Measurements from ENCODE around the gene PLOD1.
A peak's percentile ranks its signal among the peaks of the same experiment; 100 is the strongest.

The PLOD1 gene

DNA sequence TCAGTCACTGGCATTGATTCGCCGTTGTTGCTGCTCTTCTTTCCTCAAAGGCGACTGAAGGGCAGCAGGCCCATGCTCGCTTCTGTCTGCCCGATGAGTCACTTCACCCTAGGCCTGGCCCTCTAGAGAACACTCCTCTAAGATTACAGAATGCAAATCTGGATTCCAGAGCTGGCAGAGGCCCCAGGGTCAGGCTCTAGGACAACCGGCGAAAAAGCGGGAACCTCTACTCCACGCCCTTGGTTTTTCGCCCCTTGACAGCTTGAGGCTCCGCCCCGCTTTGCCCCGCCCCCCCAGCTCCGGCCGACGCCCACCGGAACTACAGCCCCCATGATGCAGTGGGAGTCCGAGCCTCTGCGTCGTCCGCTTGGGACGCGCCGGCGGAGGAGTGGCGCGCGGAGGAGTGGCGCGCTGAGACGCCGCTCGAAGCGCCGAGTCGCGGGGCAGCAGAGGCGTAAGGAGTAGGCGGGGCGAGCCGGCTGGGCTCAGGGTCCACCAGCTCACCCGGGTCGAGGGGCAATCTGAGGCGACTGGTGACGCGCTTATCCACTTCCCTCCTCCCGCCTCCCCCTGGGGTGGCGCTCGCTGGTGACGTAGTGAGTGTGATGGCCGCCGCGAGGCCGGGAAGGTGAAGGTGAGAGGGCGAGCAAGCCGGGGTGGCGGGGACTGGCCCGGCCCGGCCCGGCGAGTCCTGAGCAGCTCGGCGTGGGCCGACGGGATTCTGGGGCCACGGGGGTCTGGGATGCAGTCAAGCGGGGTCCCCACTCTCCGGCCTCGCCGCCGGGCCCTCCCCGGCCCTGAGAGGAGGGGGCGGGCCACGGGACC is 45.5 kb downstream of the PLOD1 start, which contains the start of gene MFN2 (continued):
- TF ChIP-seq TCF7L2 (IDR thresholded peaks at IDR 0.05; ENCODE audit: borderline replicate concordance, low read depth, low read length), result no peak
- TF ChIP-seq ZNF785 (tag by site-specific recombination; IDR thresholded peaks at IDR 0.05), result peak; percentile 75; the same call in 1 of the 2 replicates
- peak; percentile 44; the same call in 1 of the 2 replicates for TF ChIP-seq ZNF561 (tag by site-specific recombination; IDR thresholded peaks at IDR 0.05; ENCODE audit: borderline replicate concordance)
- TF ChIP-seq ZNF514 (tag by site-specific recombination; IDR thresholded peaks at IDR 0.05), result no peak
- TF ChIP-seq ZNF596 (tag by site-specific recombination; IDR thresholded peaks at IDR 0.05), result no peak
- peak; percentile 46; the same call in 1 of the 2 replicates for TF ChIP-seq ZNF394 (tag by site-specific recombination; IDR thresholded peaks at IDR 0.05; ENCODE audit: borderline replicate concordance)
- TF ChIP-seq, protein P1, sequence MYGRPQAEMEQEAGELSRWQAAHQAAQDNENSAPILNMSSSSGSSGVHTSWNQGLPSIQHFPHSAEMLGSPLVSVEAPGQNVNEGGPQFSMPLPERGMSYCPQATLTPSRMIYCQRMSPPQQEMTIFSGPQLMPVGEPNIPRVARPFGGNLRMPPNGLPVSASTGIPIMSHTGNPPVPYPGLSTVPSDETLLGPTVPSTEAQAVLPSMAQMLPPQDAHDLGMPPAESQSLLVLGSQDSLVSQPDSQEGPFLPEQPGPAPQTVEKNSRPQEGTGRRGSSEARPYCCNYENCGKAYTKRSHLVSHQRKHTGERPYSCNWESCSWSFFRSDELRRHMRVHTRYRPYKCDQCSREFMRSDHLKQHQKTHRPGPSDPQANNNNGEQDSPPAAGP (tag by site-specific recombination; IDR thresholded peaks at IDR 0.05), result peak; percentile 77
- TF ChIP-seq, protein P2, sequence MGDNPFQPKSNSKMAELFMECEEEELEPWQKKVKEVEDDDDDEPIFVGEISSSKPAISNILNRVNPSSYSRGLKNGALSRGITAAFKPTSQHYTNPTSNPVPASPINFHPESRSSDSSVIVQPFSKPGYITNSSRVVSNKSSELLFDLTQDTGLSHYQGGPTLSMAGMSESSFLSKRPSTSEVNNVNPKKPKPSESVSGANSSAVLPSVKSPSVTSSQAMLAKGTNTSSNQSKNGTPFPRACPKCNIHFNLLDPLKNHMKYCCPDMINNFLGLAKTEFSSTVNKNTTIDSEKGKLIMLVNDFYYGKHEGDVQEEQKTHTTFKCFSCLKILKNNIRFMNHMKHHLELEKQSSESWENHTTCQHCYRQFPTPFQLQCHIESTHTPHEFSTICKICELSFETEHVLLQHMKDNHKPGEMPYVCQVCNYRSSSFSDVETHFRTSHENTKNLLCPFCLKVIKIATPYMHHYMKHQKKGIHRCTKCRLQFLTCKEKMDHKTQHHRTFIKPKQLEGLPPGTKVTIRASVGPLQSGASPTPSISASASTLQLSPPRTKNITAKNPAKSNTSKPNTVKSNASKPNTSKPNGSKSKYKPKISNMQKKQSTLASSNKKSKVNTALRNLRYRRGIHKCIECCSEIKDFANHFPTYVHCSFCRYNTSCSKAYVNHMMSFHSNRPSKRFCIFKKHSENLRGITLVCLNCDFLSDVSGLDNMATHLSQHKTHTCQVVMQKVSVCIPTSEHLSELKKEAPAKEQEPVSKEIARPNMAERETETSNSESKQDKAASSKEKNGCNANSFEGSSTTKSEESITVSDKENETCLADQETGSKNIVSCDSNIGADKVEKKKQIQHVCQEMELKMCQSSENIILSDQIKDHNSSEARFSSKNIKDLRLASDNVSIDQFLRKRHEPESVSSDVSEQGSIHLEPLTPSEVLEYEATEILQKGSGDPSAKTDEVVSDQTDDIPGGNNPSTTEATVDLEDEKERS (tag by site-specific recombination; IDR thresholded peaks at IDR 0.05), result no peak
- no peak for TF ChIP-seq ZNF510 (tag by site-specific recombination; IDR thresholded peaks at IDR 0.05; ENCODE audit: insufficient replicate concordance)
- no peak for TF ChIP-seq MYNN (tag by site-specific recombination; IDR thresholded peaks at IDR 0.05; ENCODE audit: borderline replicate concordance)
- no peak for TF ChIP-seq HOXA7 (CRISPR knock-in tag; IDR thresholded peaks at IDR 0.05; ENCODE audit: borderline replicate concordance)
- TF ChIP-seq ZNF341 (tag by site-specific recombination; IDR thresholded peaks at IDR 0.05; ENCODE audit: low read depth), result peak; percentile 59; the same call in 1 of the 2 replicates
- no peak for TF ChIP-seq TRIM28 (IDR thresholded peaks at IDR 0.05; ENCODE audit: borderline replicate concordance, low read length)
- TF ChIP-seq, protein P3, sequence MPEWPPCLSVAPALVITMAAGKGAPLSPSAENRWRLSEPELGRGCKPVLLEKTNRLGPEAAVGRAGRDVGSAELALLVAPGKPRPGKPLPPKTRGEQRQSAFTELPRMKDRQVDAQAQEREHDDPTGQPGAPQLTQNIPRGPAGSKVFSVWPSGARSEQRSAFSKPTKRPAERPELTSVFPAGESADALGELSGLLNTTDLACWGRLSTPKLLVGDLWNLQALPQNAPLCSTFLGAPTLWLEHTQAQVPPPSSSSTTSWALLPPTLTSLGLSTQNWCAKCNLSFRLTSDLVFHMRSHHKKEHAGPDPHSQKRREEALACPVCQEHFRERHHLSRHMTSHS (tag by site-specific recombination; IDR thresholded peaks at IDR 0.05), result no peak
- TF ChIP-seq KLF10 (tag by site-specific recombination; IDR thresholded peaks at IDR 0.05), result peak; percentile 93
- TF ChIP-seq, protein P4, sequence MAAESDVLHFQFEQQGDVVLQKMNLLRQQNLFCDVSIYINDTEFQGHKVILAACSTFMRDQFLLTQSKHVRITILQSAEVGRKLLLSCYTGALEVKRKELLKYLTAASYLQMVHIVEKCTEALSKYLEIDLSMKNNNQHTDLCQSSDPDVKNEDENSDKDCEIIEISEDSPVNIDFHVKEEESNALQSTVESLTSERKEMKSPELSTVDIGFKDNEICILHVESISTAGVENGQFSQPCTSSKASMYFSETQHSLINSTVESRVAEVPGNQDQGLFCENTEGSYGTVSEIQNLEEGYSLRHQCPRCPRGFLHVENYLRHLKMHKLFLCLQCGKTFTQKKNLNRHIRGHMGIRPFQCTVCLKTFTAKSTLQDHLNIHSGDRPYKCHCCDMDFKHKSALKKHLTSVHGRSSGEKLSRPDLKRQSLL (tag by site-specific recombination; IDR thresholded peaks at IDR 0.05), result peak; percentile 100
- TF ChIP-seq, protein P5, sequence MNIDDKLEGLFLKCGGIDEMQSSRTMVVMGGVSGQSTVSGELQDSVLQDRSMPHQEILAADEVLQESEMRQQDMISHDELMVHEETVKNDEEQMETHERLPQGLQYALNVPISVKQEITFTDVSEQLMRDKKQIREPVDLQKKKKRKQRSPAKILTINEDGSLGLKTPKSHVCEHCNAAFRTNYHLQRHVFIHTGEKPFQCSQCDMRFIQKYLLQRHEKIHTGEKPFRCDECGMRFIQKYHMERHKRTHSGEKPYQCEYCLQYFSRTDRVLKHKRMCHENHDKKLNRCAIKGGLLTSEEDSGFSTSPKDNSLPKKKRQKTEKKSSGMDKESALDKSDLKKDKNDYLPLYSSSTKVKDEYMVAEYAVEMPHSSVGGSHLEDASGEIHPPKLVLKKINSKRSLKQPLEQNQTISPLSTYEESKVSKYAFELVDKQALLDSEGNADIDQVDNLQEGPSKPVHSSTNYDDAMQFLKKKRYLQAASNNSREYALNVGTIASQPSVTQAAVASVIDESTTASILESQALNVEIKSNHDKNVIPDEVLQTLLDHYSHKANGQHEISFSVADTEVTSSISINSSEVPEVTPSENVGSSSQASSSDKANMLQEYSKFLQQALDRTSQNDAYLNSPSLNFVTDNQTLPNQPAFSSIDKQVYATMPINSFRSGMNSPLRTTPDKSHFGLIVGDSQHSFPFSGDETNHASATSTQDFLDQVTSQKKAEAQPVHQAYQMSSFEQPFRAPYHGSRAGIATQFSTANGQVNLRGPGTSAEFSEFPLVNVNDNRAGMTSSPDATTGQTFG (tag by site-specific recombination; IDR thresholded peaks at IDR 0.05; ENCODE audit: borderline replicate concordance), result no peak
- TF ChIP-seq, protein P6, sequence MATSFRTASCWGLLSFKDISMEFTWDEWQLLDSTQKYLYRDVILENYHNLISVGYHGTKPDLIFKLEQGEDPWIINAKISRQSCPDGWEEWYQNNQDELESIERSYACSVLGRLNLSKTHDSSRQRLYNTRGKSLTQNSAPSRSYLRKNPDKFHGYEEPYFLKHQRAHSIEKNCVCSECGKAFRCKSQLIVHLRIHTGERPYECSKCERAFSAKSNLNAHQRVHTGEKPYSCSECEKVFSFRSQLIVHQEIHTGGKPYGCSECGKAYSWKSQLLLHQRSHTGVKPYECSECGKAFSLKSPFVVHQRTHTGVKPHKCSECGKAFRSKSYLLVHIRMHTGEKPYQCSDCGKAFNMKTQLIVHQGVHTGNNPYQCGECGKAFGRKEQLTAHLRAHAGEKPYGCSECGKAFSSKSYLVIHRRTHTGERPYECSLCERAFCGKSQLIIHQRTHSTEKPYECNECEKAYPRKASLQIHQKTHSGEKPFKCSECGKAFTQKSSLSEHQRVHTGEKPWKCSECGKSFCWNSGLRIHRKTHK (tag by site-specific recombination; IDR thresholded peaks at IDR 0.05), result no peak
- TF ChIP-seq, protein P7, sequence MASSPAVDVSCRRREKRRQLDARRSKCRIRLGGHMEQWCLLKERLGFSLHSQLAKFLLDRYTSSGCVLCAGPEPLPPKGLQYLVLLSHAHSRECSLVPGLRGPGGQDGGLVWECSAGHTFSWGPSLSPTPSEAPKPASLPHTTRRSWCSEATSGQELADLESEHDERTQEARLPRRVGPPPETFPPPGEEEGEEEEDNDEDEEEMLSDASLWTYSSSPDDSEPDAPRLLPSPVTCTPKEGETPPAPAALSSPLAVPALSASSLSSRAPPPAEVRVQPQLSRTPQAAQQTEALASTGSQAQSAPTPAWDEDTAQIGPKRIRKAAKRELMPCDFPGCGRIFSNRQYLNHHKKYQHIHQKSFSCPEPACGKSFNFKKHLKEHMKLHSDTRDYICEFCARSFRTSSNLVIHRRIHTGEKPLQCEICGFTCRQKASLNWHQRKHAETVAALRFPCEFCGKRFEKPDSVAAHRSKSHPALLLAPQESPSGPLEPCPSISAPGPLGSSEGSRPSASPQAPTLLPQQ (tag by site-specific recombination; IDR thresholded peaks at IDR 0.05), result peak; percentile 88
- TF ChIP-seq ZNF549 (tag by site-specific recombination; IDR thresholded peaks at IDR 0.05), result no peak
- TF ChIP-seq KLF9 (tag by site-specific recombination; IDR thresholded peaks at IDR 0.05; ENCODE audit: low read depth), result peak; percentile 87
- 0 out of 2 replicates have a peak, but pooled peaks have one; percentile 20 for TF ChIP-seq GLI4 (tag by site-specific recombination; IDR thresholded peaks at IDR 0.05)
- peak; percentile 65; the same call in 1 of the 2 replicates for TF ChIP-seq ZNF366 (tag by site-specific recombination; conservative IDR thresholded peaks at IDR 0.05)
- TF ChIP-seq, protein P8, sequence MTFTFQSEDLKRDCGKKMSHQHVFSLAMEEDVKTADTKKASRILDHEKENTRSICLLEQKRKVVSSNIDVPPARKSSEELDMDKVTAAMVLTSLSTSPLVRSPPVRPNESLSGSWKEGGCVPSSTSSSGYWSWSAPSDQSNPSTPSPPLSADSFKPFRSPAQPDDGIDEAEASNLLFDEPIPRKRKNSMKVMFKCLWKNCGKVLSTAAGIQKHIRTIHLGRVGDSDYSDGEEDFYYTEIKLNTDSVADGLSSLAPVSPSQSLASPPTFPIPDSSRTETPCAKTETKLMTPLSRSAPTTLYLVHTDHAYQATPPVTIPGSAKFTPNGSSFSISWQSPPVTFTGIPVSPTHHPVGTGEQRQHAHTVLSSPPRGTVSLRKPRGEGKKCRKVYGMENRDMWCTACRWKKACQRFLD (tag by site-specific recombination; IDR thresholded peaks at IDR 0.05), result no peak
- TF ChIP-seq RBAK (tag by site-specific recombination; IDR thresholded peaks at IDR 0.05), result no peak
